Esophagus muscularis mucosa (tissue), 4 donors: Measurements from ENCODE around the gene THSD4. TPM values are rescaled to one million over a fixed set of nuclear protein-coding genes. Genes with fewer than 3 reads are reported as not detected.

Experiments used
- DNase-seq: peaks from one replicate; pipeline ENCODE4 v3.0.0-alpha.2; 2017; ENCODE audit errors: extremely low spot score
- H3K27ac ChIP-seq, 4 donors: fragments of 200-600 bp; sonication (generic); replicated peaks in 1 of 4; 1 replicate in 3 of 4; 2 replicates in 1 of 4; pipeline ENCODE4 v1.5.1; 2016 to 2019; ENCODE audit warnings: mild to moderate bottlenecking in 1 of 4
- H3K27me3 ChIP-seq, 4 donors: fragments of 200-600 bp; sonication (generic); one replicate each; pipeline versions ENCODE4 v1.5.1 to v1.6.0; 2016 to 2019
- H3K36me3 ChIP-seq, 4 donors: fragments of 200-600 bp; sonication (generic); one replicate each; pipeline ENCODE4 v1.5.1; 2016 to 2019
- H3K4me1 ChIP-seq, 4 donors: fragments of 200-600 bp; sonication (generic); one replicate each; pipeline ENCODE4 v1.5.1; 2016 to 2019
- H3K4me3 ChIP-seq, 4 donors: fragments of 200-600 bp; sonication (generic); 1 replicate in 2 of 4; 2 replicates in 2 of 4; pipeline ENCODE4 v1.5.1; 2016 to 2019; ENCODE audit warnings: mild to moderate bottlenecking in 4 of 4, moderate library complexity in 1 of 4
- H3K9me3 ChIP-seq, 4 donors: fragments of 200-600 bp; sonication (generic); 1 replicate in 3 of 4; 2 replicates in 1 of 4; pipeline ENCODE4 v1.5.1; 2016 to 2019
- CTCF ChIP-seq, 3 experiments: fragments of 200-600 bp in 2 of 3; fragments of 450-650 bp in 1 of 3; sonication (generic) in 2 of 3; IDR thresholded peaks; one replicate each; pipeline ENCODE4 v1.5.1; 2017 to 2019; ENCODE audit warnings: antibody characterized with exemption in 3 of 3, mild to moderate bottlenecking in 2 of 3, moderate library complexity in 1 of 3
- EP300 ChIP-seq: sonication (generic); formaldehyde crosslinking; IDR thresholded peaks from one replicate; pipeline ENCODE4 v1.6.1; 2017; ENCODE audit warnings: antibody characterized with exemption
- POLR2A ChIP-seq: fragments of 450-650 bp; IDR thresholded peaks from one replicate; pipeline ENCODE4 v1.6.1; 2017; ENCODE audit warnings: antibody characterized with exemption, moderate library complexity, mild to moderate bottlenecking, low read depth
- POLR2AphosphoS5 ChIP-seq, 2 donors: sonication (generic); formaldehyde crosslinking; IDR thresholded peaks; one replicate each; pipeline ENCODE4 v1.6.1; 2017; ENCODE audit warnings: antibody characterized with exemption in 2 of 2
- WGBS: methylation state at CpG from one replicate; pipeline ENCODE4 v1.1.5; 2018; 5-methylcytosine and 5-hydroxymethylcytosine counted together
- intact Hi-C: fragments of 100-400 bp; cut with DNase I; formaldehyde crosslinking; loops from one replicate; pipeline ENCODE4 v1.15.1; 2023
- total RNA-seq, 4 donors: library from RNA; depleted of rRNA; stranded (reverse); fragments of >200 nt; gene quantifications; one replicate each; pipeline versions ENCODE4 v1.1.0 to v1.2.1, GENCODE V29; 2016

Gene THSD4
- total RNA-seq, 4 donors from 2014 or later: 3.2 to 6.6 (median 5.6) TPM

GRCh38 chr15:71565006-71565405, 449.7 kb downstream of the THSD4 start:
- Histone ChIP-seq H3K36me3 (no peaks in the 10 kb centered on the region), H3K27me3 (no peaks in the 10 kb centered on the region), H3K4me1 (peaks cover 0 to 7% (median 0%) of the 10 kb centered on the region in 4 donors), H3K27ac (no peak overlapping the region), H3K4me3 (no peak overlapping the region), H3K9me3 (no peaks in the 10 kb centered on the region)
- peak; percentile 47 for DNase-seq
- WGBS: 85% methylated on average over 1 of the region's 1 CpG
- TF ChIP-seq CTCF (IDR thresholded peaks at IDR 0.05) (no peak), POLR2A (no peak), POLR2AphosphoS5 (IDR thresholded peaks at IDR 0.05) (no peak), EP300 (no peak)
- intact Hi-C loops: no loop called here

GRCh38 chr15:71565631-71566160, 450.4 kb downstream of the THSD4 start:
- no peak overlapping the region for H3K4me3 ChIP-seq
- H3K4me1 ChIP-seq: peaks cover 0 to 7% (median 0%) of the 10 kb centered on the region in 4 donors
- 68% methylated on average over 3 of the region's 3 CpGs for WGBS
- no peaks in the 10 kb centered on the region for H3K9me3 ChIP-seq
- no peak overlapping the region for H3K27ac ChIP-seq
- no peaks in the 10 kb centered on the region for H3K36me3 ChIP-seq
- H3K27me3 ChIP-seq: no peaks in the 10 kb centered on the region
- no peak for TF ChIP-seq EP300
- no peak for TF ChIP-seq POLR2AphosphoS5 (IDR thresholded peaks at IDR 0.05)
- no peak for TF ChIP-seq CTCF (IDR thresholded peaks at IDR 0.05)
- TF ChIP-seq POLR2A: no peak
- intact Hi-C loops: no loop called here
- peak; percentile 64 for DNase-seq

- Histone ChIP-seq H3K36me3 (no peaks in the 10 kb centered on the region), H3K4me3 (no peak overlapping the region), H3K27me3 (no peaks in the 10 kb centered on the region), H3K27ac (no peak overlapping the region), H3K9me3 (no peaks in the 10 kb centered on the region), H3K4me1 (peaks cover 0 to 7% (median 0%) of the 10 kb centered on the region in 4 donors)
- DNase-seq: no peak
- WGBS: 94% methylated on average over 3 of the region's 3 CpGs
- TF ChIP-seq CTCF (IDR thresholded peaks at IDR 0.05) (no peak), POLR2A (no peak), EP300 (no peak)
- intact Hi-C loops: no loop called here
Measured at GRCh38 chr15:71566226-71566625, 451.0 kb downstream of the THSD4 start.

- no peaks in the 10 kb centered on the region for H3K27me3 ChIP-seq
- no peak overlapping the region for H3K4me3 ChIP-seq
- H3K36me3 ChIP-seq: no peaks in the 10 kb centered on the region
- H3K9me3 ChIP-seq: no peaks in the 10 kb centered on the region
- TF ChIP-seq POLR2AphosphoS5 (IDR thresholded peaks at IDR 0.05) (no peak), POLR2A (no peak), CTCF (IDR thresholded peaks at IDR 0.05) (no peak), EP300 (no peak)
- DNase-seq: no peak
- H3K27ac ChIP-seq: no peak overlapping the region
- 62% methylated on average over 2 of the region's 3 CpGs for WGBS
- intact Hi-C loops: no loop called here
- H3K4me1 ChIP-seq: peaks cover 0 to 7% (median 0%) of the 10 kb centered on the region in 4 donors
Measured at GRCh38 chr15:71567173-71567572, 451.9 kb downstream of the THSD4 start.

GRCh38 chr15:71568227-71568626, 453.0 kb downstream of the THSD4 start:
- Histone ChIP-seq H3K9me3 (no peaks in the 10 kb centered on the region), H3K27ac (no peak overlapping the region), H3K36me3 (no peaks in the 10 kb centered on the region), H3K27me3 (no peaks in the 10 kb centered on the region), H3K4me1 (peaks cover 0 to 7% (median 3%) of the 10 kb centered on the region in 4 donors), H3K4me3 (no peak overlapping the region)
- 79% methylated on average over 1 of the region's 1 CpG for WGBS
- intact Hi-C loops: no loop called here
- TF ChIP-seq EP300 (no peak), POLR2AphosphoS5 (IDR thresholded peaks at IDR 0.05) (no peak), POLR2A (no peak), CTCF (IDR thresholded peaks at IDR 0.05) (no peak)
- DNase-seq: no peak
